Measurements from ENCODE around the gene SLC6A6. TPM values are rescaled to one million over a fixed set of nuclear protein-coding genes. Genes with fewer than 3 reads are reported as not detected.

SLC6A6 gene
- polyA plus RNA-seq, 3 donors = 16.7 to 27.5 (median 22.6) TPM

GRCh38 chr3:14450506-14450905 is 48.1 kb downstream of the SLC6A6 start:
- DNase-seq = no peak

GRCh38 chr3:14450922-14451606 is 48.7 kb downstream of the SLC6A6 start:
- no peak for DNase-seq

- no peak for DNase-seq
Observed at GRCh38 chr3:14451844-14452739, 49.7 kb downstream of the SLC6A6 start.

- DNase-seq = peak; percentile 88
Observed at GRCh38 chr3:14452740-14453710, 50.6 kb downstream of the SLC6A6 start.

- no peak for DNase-seq
Observed at GRCh38 chr3:14453876-14454638, 51.7 kb downstream of the SLC6A6 start.

GRCh38 chr3:14454639-14455310 is 52.4 kb downstream of the SLC6A6 start:
- no peak for DNase-seq

GRCh38 chr3:14455571-14456317 is 53.3 kb downstream of the SLC6A6 start:
- no peak for DNase-seq

GRCh38 chr3:14456794-14457193 is 54.4 kb downstream of the SLC6A6 start:
- DNase-seq = no peak

- DNase-seq = no peak
Observed at GRCh38 chr3:14457481-14457880, 55.1 kb downstream of the SLC6A6 start.

- no peak for DNase-seq
Observed at GRCh38 chr3:14457999-14458398, 55.6 kb downstream of the SLC6A6 start.

- DNase-seq = no peak
Observed at GRCh38 chr3:14458434-14459275, 56.2 kb downstream of the SLC6A6 start.

- no peak for DNase-seq
Observed at GRCh38 chr3:14459384-14459783, 57.0 kb downstream of the SLC6A6 start.

GRCh38 chr3:14459787-14460186 is 57.4 kb downstream of the SLC6A6 start:
- no peak for DNase-seq

GRCh38 chr3:14460342-14461005 is 58.1 kb downstream of the SLC6A6 start:
- no peak for DNase-seq

- no peak for DNase-seq
Observed at GRCh38 chr3:14461006-14461747, 58.8 kb downstream of the SLC6A6 start.

GRCh38 chr3:14461748-14462324 is 59.4 kb downstream of the SLC6A6 start:
- no peak for DNase-seq

GRCh38 chr3:14462738-14463137 is 60.3 kb downstream of the SLC6A6 start:
- DNase-seq = no peak
